K562 (cell line): ENCODE data around the gene GPR42. TPM values are rescaled to one million over a fixed set of nuclear protein-coding genes. Genes with fewer than 3 reads are reported as not detected.
A peak's percentile ranks its signal among the peaks of the same experiment; 100 is the strongest.

ENCODE experiments used
- ATAC-seq: fragments of 200-7000 bp; cut with Tn5 transposase; 3 replicates; pipeline ENCODE4 v1.9.1; 2020; ENCODE audit warnings: moderate library complexity
- BruUV-seq: library from RNA; stranded (reverse); fragments of 400-500 nt; replicated peaks from 2 replicates; lab custom pipeline; 2021; lab: Mats Ljungman, UMichigan
- CTCF ChIA-PET: fragments of 300-600 bp; formaldehyde crosslinking; extraction: SDS; loops from one replicate; lab custom pipeline; 2021; ENCODE audit warnings: low intra/inter-chr PET ratio; lab: Yijun Ruan, JAX
- POLR2A ChIA-PET: fragments of 300-600, 350-650 bp; sonication (Branson Sonifier 250); formaldehyde crosslinking; extraction: SDS; loops from one replicate; lab custom pipeline; 2021; ENCODE audit warnings: antibody characterized with exemption, inconsistent platforms; lab: Yijun Ruan, JAX
- DNase-seq, 4 experiments: peaks; one replicate each; pipeline versions ENCODE4 v3.0.0 to v3.0.0-alpha.2; 2011 to 2018; ENCODE audit warnings: low spot score in 3 of 4, mixed read lengths in 3 of 4; ENCODE audit errors: extremely low read depth in 1 of 4
- FAIRE-seq: peaks from 2 replicates; lab custom pipeline; 2011; peaks lifted over from hg19 to GRCh38; lab: Jason Lieb, UNC
- H2AFZ ChIP-seq: 2 replicates; pipeline ENCODE4 v1.6.0; 2011; ENCODE audit warnings: low read depth, low read length, control low read depth, inconsistent platforms
- H3K27ac ChIP-seq: fragments of 200-600 bp; 3 replicates; pipeline ENCODE4 v1.8.0; 2011; ENCODE audit warnings: low read depth, mild to moderate bottlenecking, control low read depth, inconsistent platforms, low read length, moderate library complexity, mixed read lengths; ENCODE audit errors: extremely low read depth
- H3K27me3 ChIP-seq, 2 experiments: fragments of 300-600 bp in 1 of 2; 2 replicates in 1 of 2; 3 replicates in 1 of 2; pipeline versions ENCODE4 v1.6.0 to v1.8.0; 2011; ENCODE audit warnings: inconsistent platforms in 2 of 2, low read length in 2 of 2, mild to moderate bottlenecking in 1 of 2, mixed read lengths in 1 of 2, moderate library complexity in 1 of 2; ENCODE audit not compliant: control insufficient read depth in 2 of 2, insufficient read depth in 2 of 2
- H3K36me3 ChIP-seq: fragments of 300-600 bp; 3 replicates; pipeline ENCODE4 v1.8.0; 2011; ENCODE audit warnings: mild to moderate bottlenecking, low read length, inconsistent platforms; ENCODE audit not compliant: control insufficient read depth, insufficient read depth
- H3K4me1 ChIP-seq, 2 experiments: fragments of 200-600 bp in 1 of 2; replicated peaks in 1 of 2; 2 replicates in 1 of 2; 3 replicates in 1 of 2; pipeline versions ENCODE4 v1.5.1 to v1.8.0; 2011; ENCODE audit warnings: inconsistent platforms in 2 of 2, low read length in 2 of 2, mild to moderate bottlenecking in 1 of 2, mixed read lengths in 1 of 2, moderate library complexity in 1 of 2; ENCODE audit not compliant: control insufficient read depth in 2 of 2, insufficient read depth in 2 of 2
- H3K4me2 ChIP-seq: 2 replicates; pipeline ENCODE4 v1.6.1; 2011; ENCODE audit warnings: low read length, control low read depth, inconsistent platforms, mixed read lengths; ENCODE audit not compliant: insufficient read depth
- H3K4me3 ChIP-seq: fragments of 200-600 bp; sonication (generic), shearing (Covaris generic); 2 replicates; pipeline ENCODE4 v1.5.1; 2016; ENCODE audit warnings: control low read depth, inconsistent platforms
- H3K79me2 ChIP-seq: fragments of 200-600 bp; 3 replicates; pipeline ENCODE4 v1.8.0; 2011; ENCODE audit warnings: low read length, inconsistent platforms; ENCODE audit not compliant: control insufficient read depth, insufficient read depth
- H3K9ac ChIP-seq, 2 experiments: 2 replicates each; pipeline versions ENCODE4 v1.6.0 to v1.6.1; 2011; ENCODE audit warnings: low read depth in 2 of 2, low read length in 2 of 2, control low read depth in 1 of 2, inconsistent platforms in 1 of 2, mild to moderate bottlenecking in 1 of 2, mixed read lengths in 1 of 2; ENCODE audit not compliant: insufficient read depth in 1 of 2
- H3K9me1 ChIP-seq: one replicate; pipeline ENCODE4 v1.6.0; 2011; ENCODE audit warnings: inconsistent platforms, mild to moderate bottlenecking, low read length, moderate library complexity; ENCODE audit not compliant: control insufficient read depth, insufficient read depth
- H3K9me3 ChIP-seq: replicated peaks from 2 replicates; pipeline ENCODE4 v1.5.1; 2011; ENCODE audit warnings: low read depth, low read length, inconsistent platforms; ENCODE audit not compliant: control insufficient read depth, insufficient read depth
- H4K20me1 ChIP-seq: replicated peaks from 2 replicates; pipeline ENCODE4 v1.6.1; 2011; ENCODE audit warnings: low read length, inconsistent platforms, mixed read lengths; ENCODE audit not compliant: control insufficient read depth, insufficient read depth
- CEBPG ChIP-seq, 3 experiments: fragments of 200-800 bp in 1 of 3; sonication (Bioruptor generic) in 1 of 3; sonication (generic) in 1 of 3; formaldehyde crosslinking in 1 of 3; IDR thresholded peaks in 2 of 3; conservative IDR thresholded peaks in 1 of 3; 2 replicates each; pipeline versions ENCODE4 v1.6.1 to v1.8.0; 2016 to 2022; ENCODE audit warnings: missing compliant biosample characterization in 2 of 3, missing genetic modification characterization in 2 of 3, mild to moderate bottlenecking in 1 of 3, missing genetic modification reagents in 1 of 3
- WGBS: fragments of 100-300 bp; shearing (Covaris generic); methylation state at CpG from one replicate; pipeline ENCODE4 v1.1.6; 2016; ENCODE audit warnings: low coverage, mixed read lengths; ENCODE audit not compliant: insufficient coverage; ENCODE audit errors: missing lambda C conversion rate; 5-methylcytosine and 5-hydroxymethylcytosine counted together
- in situ Hi-C: fragments of 300-500 bp; cut with MboI; formaldehyde crosslinking; loops from 4 replicates; pipeline ENCODE4 v1.15.0; 2018; ENCODE audit warnings: inconsistent platforms, mixed read lengths
- intact Hi-C: fragments of 100-400 bp; cut with micrococcal nuclease; formaldehyde crosslinking; loops from 2 replicates; pipeline ENCODE4 v1.14.2; 2022
- polyA plus RNA-seq, 8 experiments: library from polyadenylated mRNA; depleted of rRNA in 4 of 8; stranded (reverse) in 5 of 8; unstranded in 3 of 8; fragments of >200 nt; fragmentation: Nextera tagmentation in 2 of 8; fragmentation: Illumina TruSeq in 1 of 8; extraction: Ambion mirVana in 2 of 8; extraction: Trizol in 1 of 8; gene quantifications; 2 replicates each; pipeline versions ENCODE4 v1.2.1 to v1.2.3, GENCODE V29; 2011 to 2014; ENCODE audit warnings: inconsistent platforms in 1 of 8, missing spikeins in 1 of 8
- total RNA-seq, 7 experiments: library from RNA; depleted of rRNA in 6 of 7; stranded (reverse); fragments of >200 nt in 6 of 7; fragmentation: Illumina TruSeq in 2 of 7; extraction: Trizol in 2 of 7; gene quantifications; 2 replicates each; pipeline versions ENCODE4 v1.2.1 to v1.2.3, GENCODE V29; 2011 to 2021; ENCODE audit warnings: low replicate concordance in 1 of 7
- TF ChIP-seq, protein P1 (sequence below), 3 experiments: IDR thresholded peaks in 2 of 3; conservative IDR thresholded peaks in 1 of 3; 2 replicates each; pipeline ENCODE4 v1.5.1; 2011 to 2012; ENCODE audit warnings: low read length in 3 of 3, mild to moderate bottlenecking in 3 of 3, control low read depth in 2 of 3, improper control_type of control experiment in 1 of 3, inconsistent platforms in 1 of 3, low read depth in 1 of 3, mixed read lengths in 1 of 3, moderate library complexity in 1 of 3; ENCODE audit not compliant: insufficient read depth in 2 of 3

Gene GPR42
- total and polyA plus RNA-seq, 9 of the 15 experiments (the other 6 are each of a cell fraction or from before 2014, with no cell fraction given), result not detected

- no peak overlapping the region for H3K27ac ChIP-seq
- TF ChIP-seq, protein P1, sequence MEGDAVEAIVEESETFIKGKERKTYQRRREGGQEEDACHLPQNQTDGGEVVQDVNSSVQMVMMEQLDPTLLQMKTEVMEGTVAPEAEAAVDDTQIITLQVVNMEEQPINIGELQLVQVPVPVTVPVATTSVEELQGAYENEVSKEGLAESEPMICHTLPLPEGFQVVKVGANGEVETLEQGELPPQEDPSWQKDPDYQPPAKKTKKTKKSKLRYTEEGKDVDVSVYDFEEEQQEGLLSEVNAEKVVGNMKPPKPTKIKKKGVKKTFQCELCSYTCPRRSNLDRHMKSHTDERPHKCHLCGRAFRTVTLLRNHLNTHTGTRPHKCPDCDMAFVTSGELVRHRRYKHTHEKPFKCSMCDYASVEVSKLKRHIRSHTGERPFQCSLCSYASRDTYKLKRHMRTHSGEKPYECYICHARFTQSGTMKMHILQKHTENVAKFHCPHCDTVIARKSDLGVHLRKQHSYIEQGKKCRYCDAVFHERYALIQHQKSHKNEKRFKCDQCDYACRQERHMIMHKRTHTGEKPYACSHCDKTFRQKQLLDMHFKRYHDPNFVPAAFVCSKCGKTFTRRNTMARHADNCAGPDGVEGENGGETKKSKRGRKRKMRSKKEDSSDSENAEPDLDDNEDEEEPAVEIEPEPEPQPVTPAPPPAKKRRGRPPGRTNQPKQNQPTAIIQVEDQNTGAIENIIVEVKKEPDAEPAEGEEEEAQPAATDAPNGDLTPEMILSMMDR (IDR thresholded peaks at IDR 0.05 in 2 of 3, conservative IDR thresholded peaks at IDR 0.05 in 1 of 3; ENCODE audit: insufficient read depth in 2 of 3, low read depth in 1 of 3, low read length in 3 of 3), result peak in 2 of 3 experiments; percentile 2 to 8; a peak in 1 of 6 replicates
- TF ChIP-seq CEBPG (CRISPR knock-in tag; IDR thresholded peaks at IDR 0.05), result no peak
- TF ChIP-seq CEBPG (tag; conservative IDR thresholded peaks at IDR 0.05 in 1 of 2, IDR thresholded peaks at IDR 0.05 in 1 of 2), result no peak
- no peak overlapping the region for H3K4me3 ChIP-seq
- H3K27me3 ChIP-seq, result no peaks in the 10 kb centered on the region
- H3K79me2 ChIP-seq, result no peaks in the 10 kb centered on the region
- no peaks in the 10 kb centered on the region for H3K36me3 ChIP-seq
- H2AFZ ChIP-seq, result no peak overlapping the region
- no peak overlapping the region for H3K4me2 ChIP-seq
- BruUV-seq, result no TSS peak
- no peaks in the 10 kb centered on the region for H4K20me1 ChIP-seq
- peak overlapping the region in 1 of 2 experiments; percentile 4; a peak in 1 of 4 replicates for H3K9ac ChIP-seq
- ChIA-PET POLR2A (interaction anchor here (0.6 to 1.1 kb wide), 3 partner anchors 8 to 569 kb away, joined by 3 to 4 read pairs (median 3); no protein-coding TSS in a partner anchor), CTCF (no interaction called here)
- no peaks in the 10 kb centered on the region for H3K9me1 ChIP-seq
- H3K9me3 ChIP-seq, result no peaks in the 10 kb centered on the region
- FAIRE-seq, result no peak
- intact Hi-C loops, result no loop called here
- peak in 1 of 4 experiments; percentile 21 for DNase-seq
- H3K4me1 ChIP-seq, result peaks cover 6 to 29% of the 10 kb centered on the region in 2 experiments; a peak in 3 of 5 replicates
- WGBS, result 16% methylated on average over 5 of the region's 5 CpGs
- ATAC-seq, result peak; percentile 85
- in situ Hi-C loops, result no loop called here
Observed at GRCh38 chr19:35342430-35342829, 28.4 kb upstream of the GPR42 start.
